Prostate gland (tissue), 2 donors: Measurements from ENCODE around the gene CYB5A.

Experiments used
- POLR2A ChIP-seq: fragments of 450-650 bp; IDR thresholded peaks from one replicate; pipeline ENCODE4 v1.6.1; 2016; ENCODE audit warnings: antibody characterized with exemption, mild to moderate bottlenecking
- TF ChIP-seq, protein P1 (sequence below), 4 experiments: fragments of 200-600 bp in 2 of 4; fragments of 450-650 bp in 2 of 4; sonication (generic) in 2 of 4; IDR thresholded peaks; 1 replicate in 3 of 4; 2 replicates in 1 of 4; pipeline ENCODE4 v1.5.1; 2016 to 2019; ENCODE audit warnings: antibody characterized with exemption in 4 of 4, mild to moderate bottlenecking in 2 of 4, moderate library complexity in 2 of 4

DNA sequence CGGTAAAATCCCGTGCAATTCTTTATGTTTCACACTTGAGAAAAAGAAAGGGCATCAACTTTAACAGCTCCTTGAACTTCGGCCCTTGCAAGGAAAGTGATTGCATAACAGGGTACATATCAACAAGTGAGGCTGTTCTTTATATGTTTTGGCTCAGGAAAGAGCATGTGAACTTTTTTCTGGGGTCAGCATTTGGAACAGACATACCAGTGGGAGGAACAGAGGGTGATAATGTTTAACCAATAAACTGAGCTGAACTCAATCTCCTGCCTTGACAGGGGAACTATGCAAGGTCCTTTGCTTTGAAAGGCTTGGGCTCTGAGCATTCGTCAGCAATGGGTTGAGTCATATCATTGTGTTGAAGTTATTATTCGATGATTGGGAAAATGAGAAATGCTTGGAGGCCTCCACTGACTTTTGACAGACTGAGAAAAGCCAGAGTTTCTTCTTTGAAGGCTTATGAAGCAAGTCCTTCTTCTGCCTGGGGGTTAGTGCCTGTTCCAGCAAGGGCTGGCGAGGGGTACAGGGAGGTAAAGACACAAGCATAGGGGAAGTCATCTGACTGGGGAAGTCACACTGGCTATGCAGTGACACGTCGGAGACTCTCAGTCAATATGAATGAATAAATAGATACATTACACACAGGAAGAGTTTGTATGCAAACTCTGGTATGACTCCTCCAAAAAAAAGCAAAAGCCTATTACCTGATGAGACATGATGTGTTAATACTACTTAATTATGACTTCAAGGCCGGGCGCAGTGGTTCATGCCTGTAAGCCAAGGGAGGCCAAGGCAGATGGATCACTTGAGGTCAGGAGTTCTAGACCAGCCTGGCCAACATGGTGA, 57.2 kb downstream of the CYB5A start:
- TF ChIP-seq, protein P1, sequence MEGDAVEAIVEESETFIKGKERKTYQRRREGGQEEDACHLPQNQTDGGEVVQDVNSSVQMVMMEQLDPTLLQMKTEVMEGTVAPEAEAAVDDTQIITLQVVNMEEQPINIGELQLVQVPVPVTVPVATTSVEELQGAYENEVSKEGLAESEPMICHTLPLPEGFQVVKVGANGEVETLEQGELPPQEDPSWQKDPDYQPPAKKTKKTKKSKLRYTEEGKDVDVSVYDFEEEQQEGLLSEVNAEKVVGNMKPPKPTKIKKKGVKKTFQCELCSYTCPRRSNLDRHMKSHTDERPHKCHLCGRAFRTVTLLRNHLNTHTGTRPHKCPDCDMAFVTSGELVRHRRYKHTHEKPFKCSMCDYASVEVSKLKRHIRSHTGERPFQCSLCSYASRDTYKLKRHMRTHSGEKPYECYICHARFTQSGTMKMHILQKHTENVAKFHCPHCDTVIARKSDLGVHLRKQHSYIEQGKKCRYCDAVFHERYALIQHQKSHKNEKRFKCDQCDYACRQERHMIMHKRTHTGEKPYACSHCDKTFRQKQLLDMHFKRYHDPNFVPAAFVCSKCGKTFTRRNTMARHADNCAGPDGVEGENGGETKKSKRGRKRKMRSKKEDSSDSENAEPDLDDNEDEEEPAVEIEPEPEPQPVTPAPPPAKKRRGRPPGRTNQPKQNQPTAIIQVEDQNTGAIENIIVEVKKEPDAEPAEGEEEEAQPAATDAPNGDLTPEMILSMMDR (IDR thresholded peaks at IDR 0.05), result no peak
- TF ChIP-seq POLR2A, result no peak
